Mesothelial cell of epicardium (in vitro differentiated cells): ENCODE measurements around the gene ATP5F1C. TPM values are rescaled to one million over a fixed set of nuclear protein-coding genes. Genes with fewer than 3 reads are reported as not detected.
A peak's percentile ranks its signal among the peaks of the same experiment; 100 is the strongest.

ENCODE experiments used
- DNase-seq, 2 experiments: peaks; one replicate each; pipeline ENCODE4 v3.0.0; 2021; ENCODE audit warnings: low spot score in 2 of 2; ENCODE audit not compliant: unreplicated experiment in 2 of 2
- H3K27ac Mint-ChIP-seq: 2 replicates; pipeline ENCODE4 v1.8.0; 2021; ENCODE audit warnings: mixed read lengths
- H3K27me3 Mint-ChIP-seq: 2 replicates; pipeline ENCODE4 v1.8.0; 2021; ENCODE audit warnings: low read depth, mixed read lengths
- H3K36me3 Mint-ChIP-seq: 2 replicates; pipeline ENCODE4 v1.8.0; 2021; ENCODE audit warnings: mixed read lengths
- H3K4me1 Mint-ChIP-seq: 2 replicates; pipeline ENCODE4 v1.8.0; 2021; ENCODE audit warnings: mixed read lengths
- H3K4me3 Mint-ChIP-seq: 2 replicates; pipeline ENCODE4 v1.8.0; 2021; ENCODE audit warnings: mild to moderate bottlenecking, moderate library complexity, mixed read lengths
- H3K9me3 Mint-ChIP-seq: 2 replicates; pipeline ENCODE4 v1.8.0; 2021; ENCODE audit warnings: mixed read lengths
- CTCF ChIP-seq: fragments of 200-600 bp; sonication (generic); IDR thresholded peaks from one replicate; pipeline ENCODE4 v1.5.0; 2021; ENCODE audit warnings: antibody characterized with exemption; ENCODE audit not compliant: unreplicated experiment
- total RNA-seq: library from RNA; stranded (reverse); gene quantifications from 3 replicates; pipeline ENCODE4 v1.2.1, GENCODE V29; 2021

Gene ATP5F1C
- total RNA-seq, 1 donor from 2014 or later = 184 TPM

- Mint-ChIP-seq H3K9me3 (no peaks in the 10 kb centered on the region), H3K4me3 (no peak overlapping the region), H3K36me3 (peaks cover 46% of the 10 kb centered on the region), H3K27me3 (no peaks in the 10 kb centered on the region), H3K4me1 (peaks cover 12% of the 10 kb centered on the region), H3K27ac (peak overlapping the region; percentile 47)
- no peak for DNase-seq
- no peak for TF ChIP-seq CTCF
Measured at GRCh38 chr10:7797582-7797981, 9.6 kb downstream of the ATP5F1C start.

- Mint-ChIP-seq H3K27me3 (no peaks in the 10 kb centered on the region), H3K27ac (no peak overlapping the region), H3K4me3 (no peak overlapping the region), H3K4me1 (no peaks in the 10 kb centered on the region), H3K9me3 (no peaks in the 10 kb centered on the region), H3K36me3 (peaks cover 44% of the 10 kb centered on the region)
- no peak for TF ChIP-seq CTCF
- DNase-seq = no peak
Measured at GRCh38 chr10:7802606-7803005, 14.6 kb downstream of the ATP5F1C start.

GRCh38 chr10:7804216-7804615, 16.2 kb downstream of the ATP5F1C start:
- Mint-ChIP-seq H3K9me3 (no peaks in the 10 kb centered on the region), H3K36me3 (peaks cover 44% of the 10 kb centered on the region), H3K27me3 (no peaks in the 10 kb centered on the region), H3K4me3 (no peak overlapping the region), H3K27ac (no peak overlapping the region), H3K4me1 (no peaks in the 10 kb centered on the region)
- no peak for TF ChIP-seq CTCF
- DNase-seq = no peak

- DNase-seq = no peak
- Mint-ChIP-seq H3K9me3 (no peaks in the 10 kb centered on the region), H3K27ac (no peak overlapping the region), H3K36me3 (peaks cover 41% of the 10 kb centered on the region), H3K4me1 (no peaks in the 10 kb centered on the region), H3K4me3 (no peak overlapping the region), H3K27me3 (no peaks in the 10 kb centered on the region)
- TF ChIP-seq CTCF = no peak
Measured at GRCh38 chr10:7804741-7805140, 16.8 kb downstream of the ATP5F1C start.

- peaks cover 18% of the 10 kb centered on the region for H3K36me3 Mint-ChIP-seq
- no peaks in the 10 kb centered on the region for H3K9me3 Mint-ChIP-seq
- H3K27me3 Mint-ChIP-seq = peaks cover 7% of the 10 kb centered on the region
- H3K4me1 Mint-ChIP-seq = no peaks in the 10 kb centered on the region
- no peak for TF ChIP-seq CTCF
- no peak for DNase-seq
- H3K27ac Mint-ChIP-seq = no peak overlapping the region
- H3K4me3 Mint-ChIP-seq = no peak overlapping the region
Measured at GRCh38 chr10:7808686-7809267, 20.8 kb downstream of the ATP5F1C start.

- Mint-ChIP-seq H3K9me3 (no peaks in the 10 kb centered on the region), H3K4me1 (no peaks in the 10 kb centered on the region), H3K4me3 (no peak overlapping the region), H3K27ac (no peak overlapping the region), H3K27me3 (peaks cover 18% of the 10 kb centered on the region), H3K36me3 (peaks cover 9% of the 10 kb centered on the region)
- TF ChIP-seq CTCF = no peak
- DNase-seq = no peak
Measured at GRCh38 chr10:7810443-7810842, 22.5 kb downstream of the ATP5F1C start.
